ENCODE results near the gene RSPRY1. TPM values are rescaled to one million over a fixed set of nuclear protein-coding genes. Genes with fewer than 3 reads are reported as not detected.

Gene RSPRY1
- total and polyA plus RNA-seq, 2 of the 8 experiments (the other 6 are each of a cell fraction or from before 2014, with no cell fraction given) = 11.5 to 32.5 TPM

- Histone ChIP-seq H3K79me2 (ENCODE audit: control insufficient read depth in 1 of 2, insufficient read depth in 2 of 2, low read length in 2 of 2) (no peaks in the 10 kb centered on the region), H2AK5ac (ENCODE audit: low read depth, low read length) (no peak overlapping the region), H2BK5ac (ENCODE audit: low read depth, low read length) (no peak overlapping the region), H3K23ac (ENCODE audit: insufficient read length) (no peak overlapping the region), H3K9ac (replicated peaks in 1 of 4; ENCODE audit: extremely low read depth in 1 of 4, low read depth in 3 of 4, low read length in 3 of 4) (no peak overlapping the region), H2BK20ac (ENCODE audit: low read length) (no peak overlapping the region), H3K27me3 (replicated peaks in 1 of 4; ENCODE audit: control insufficient read depth in 3 of 4, extremely low read depth in 1 of 4, insufficient read depth in 3 of 4, low read length in 3 of 4) (no peaks in the 10 kb centered on the region), H4K20me1 (replicated peaks in 1 of 2; ENCODE audit: control insufficient read depth in 1 of 2, insufficient read depth in 2 of 2, low read length in 2 of 2) (no peaks in the 10 kb centered on the region), H3K79me1 (ENCODE audit: low read depth, low read length) (no peaks in the 10 kb centered on the region), H2BK120ac (replicated peaks; ENCODE audit: low read depth, low read length) (no peak overlapping the region), H3K36me3 (ENCODE audit: control insufficient read depth in 2 of 4, insufficient read depth in 4 of 4, low read length in 3 of 4) (no peaks in the 10 kb centered on the region), H3K4me2 (ENCODE audit: insufficient read depth in 1 of 2, low read depth in 2 of 2, low read length in 2 of 2) (no peak overlapping the region), H3K18ac (ENCODE audit: extremely low read depth, low read length) (no peak overlapping the region), H4K5ac (ENCODE audit: insufficient read length, low read depth, low read length) (no peak overlapping the region), H3K4ac (replicated peaks; ENCODE audit: insufficient read length, low read depth, low read length) (no peak overlapping the region), H3K23me2 (ENCODE audit: low read depth, low read length) (no peaks in the 10 kb centered on the region), H3K9me3 (ENCODE audit: insufficient read depth in 2 of 2, low read depth in 1 of 2, low read length in 1 of 2) (no peaks in the 10 kb centered on the region), H3K56ac (replicated peaks; ENCODE audit: insufficient read length, low read depth, low read length) (no peak overlapping the region), H3K27ac (ENCODE audit: low read depth, low read length) (no peak overlapping the region), H3K4me3 (ENCODE audit: extremely low read depth in 1 of 4, insufficient read depth in 2 of 4, low read depth in 3 of 4, low read length in 4 of 4) (no peak overlapping the region), H3K14ac (ENCODE audit: insufficient read length) (no peak overlapping the region), H2AFZ (ENCODE audit: low read length) (no peak overlapping the region), H4K8ac (ENCODE audit: extremely low read depth, insufficient read depth, low read length) (no peak overlapping the region), H3K4me1 (replicated peaks in 1 of 4; ENCODE audit: control insufficient read depth in 3 of 4, insufficient read depth in 4 of 4, low read length in 3 of 4) (peaks cover 0 to 6% (median 2%) of the 10 kb centered on the region in 4 experiments; a peak in 2 of 7 replicates), H4K91ac (replicated peaks; ENCODE audit: insufficient read length, low read length) (no peak overlapping the region), H2BK15ac (ENCODE audit: low read length) (no peak overlapping the region), H2BK12ac (ENCODE audit: low read depth, low read length) (no peak overlapping the region)
- ChIA-PET CTCF (ENCODE audit: partially characterized antibody) (interaction anchor here (1.1 kb wide), 1 partner anchor 32 kb away, joined by 4 read pairs; no protein-coding TSS in a partner anchor), POLR2A (ENCODE audit: partially characterized antibody) (interaction anchor here (1.3 to 2.3 kb wide), 2 partner anchors 10 to 83 kb away, joined by 3 to 7 read pairs; partner anchors contain the start of genes PSME3IP1 and RSPRY1)
- DNase-seq (ENCODE audit: low read depth in 1 of 2, low spot score in 2 of 2) (no peak), FAIRE-seq (no peak)
- WGBS, 2 experiments (ENCODE audit: extremely low coverage in 1 of 2, insufficient coverage in 1 of 2, insufficient read length in 1 of 2, insufficient replicate concordance in 2 of 2, low coverage in 1 of 2, low lambda C conversion rate in 2 of 2, missing lambda C conversion rate in 1 of 2) = 88% methylated on average over 14 of the region's 14 CpGs; no CpG with 5 or more reads in 1 of the 2 experiments
- TF ChIP-seq KDM4A (IDR thresholded peaks at IDR 0.05; ENCODE audit: low read depth, low read length, severe bottlenecking) (no peak), ZNF274 (IDR thresholded peaks at IDR 0.05; ENCODE audit: borderline replicate concordance, extremely low read depth, low read length) (no peak), USF2 (IDR thresholded peaks at IDR 0.05; ENCODE audit: low read length) (no peak)
Observed at GRCh38 chr16:57268804-57269800, 83.0 kb downstream of the RSPRY1 start.

Measured in H1 (cell line).